ENCODE results near the gene MBD3L3. TPM values are rescaled to one million over a fixed set of nuclear protein-coding genes. Genes with fewer than 3 reads are reported as not detected.
"Not testable (repeated sequence)": the region's sequence is repeated elsewhere in the genome, so short reads cannot be mapped to it uniquely, and the experiment has no call there.

The MBD3L3 gene
- polyA plus RNA-seq (2012; ENCODE audit: low read depth, missing spikeins): 0.23 TPM

DNA sequence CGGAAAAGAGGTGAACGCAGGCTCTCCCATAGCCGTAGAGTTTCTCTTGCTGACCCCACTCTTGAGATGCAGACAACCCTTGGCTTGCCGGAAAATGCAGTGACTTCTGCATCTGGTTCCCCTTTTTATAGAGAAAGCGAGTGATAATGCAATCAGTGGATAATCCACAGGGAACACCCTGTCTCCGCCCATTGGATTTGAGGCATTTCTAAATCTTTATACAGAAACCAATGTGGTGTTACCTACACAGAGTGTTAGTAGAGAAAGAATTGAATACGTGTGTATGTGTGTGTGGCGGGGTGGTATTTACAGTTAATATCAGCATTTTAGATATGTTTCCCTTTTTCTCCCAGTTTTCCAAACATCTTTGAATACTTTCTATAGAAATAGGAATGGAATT lies at the start of gene MBD3L3:
TSS of gene MBD3L3 (minus strand) at position 101 of the 400 bp plus-strand sequence. CDS start at position 30, 71 bp downstream.
- FAIRE-seq; DNase-seq (ENCODE audit: insufficient read length, low spot score): not testable (repeated sequence)

DNA sequence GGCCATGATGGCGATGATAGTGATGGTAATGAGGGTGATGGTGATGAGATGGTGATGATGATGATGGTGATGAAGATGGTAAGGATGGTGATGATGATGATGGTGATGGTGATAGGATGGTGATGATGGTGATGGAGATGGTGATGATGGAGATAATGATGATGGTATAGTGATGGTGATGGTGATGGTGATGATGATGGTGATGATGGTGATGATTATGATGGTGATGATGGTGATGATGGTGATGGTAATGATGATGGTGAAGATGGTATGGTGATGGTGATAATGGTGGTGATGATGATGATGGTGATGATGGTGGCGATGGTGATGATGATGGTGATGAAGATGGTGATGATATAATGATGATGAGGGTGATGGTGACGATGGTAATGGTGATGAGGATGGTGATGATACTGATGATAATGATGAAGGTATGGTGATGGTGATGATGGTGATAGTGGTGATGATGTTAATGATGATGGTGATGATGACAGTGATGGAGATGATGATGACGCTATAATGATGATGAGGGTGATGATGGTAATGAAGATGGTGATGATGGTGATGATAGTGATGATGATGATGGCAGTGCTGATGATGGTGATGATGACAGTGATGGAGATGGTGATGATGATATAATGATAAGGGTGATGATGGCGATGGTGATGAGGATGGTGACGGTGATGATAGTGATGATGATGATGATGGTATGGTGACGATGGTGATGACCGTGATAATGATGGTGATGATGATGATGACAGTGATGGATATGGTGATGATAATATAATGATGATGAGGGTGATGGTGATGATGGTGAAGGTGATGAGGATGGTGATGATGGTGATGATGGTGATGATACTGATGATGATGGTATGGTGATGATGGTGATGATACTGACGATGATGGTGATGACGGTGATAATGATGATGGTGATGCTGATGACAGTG lies 48.5 kb upstream of the MBD3L3 start:
- FAIRE-seq: peak; percentile 66

DNA sequence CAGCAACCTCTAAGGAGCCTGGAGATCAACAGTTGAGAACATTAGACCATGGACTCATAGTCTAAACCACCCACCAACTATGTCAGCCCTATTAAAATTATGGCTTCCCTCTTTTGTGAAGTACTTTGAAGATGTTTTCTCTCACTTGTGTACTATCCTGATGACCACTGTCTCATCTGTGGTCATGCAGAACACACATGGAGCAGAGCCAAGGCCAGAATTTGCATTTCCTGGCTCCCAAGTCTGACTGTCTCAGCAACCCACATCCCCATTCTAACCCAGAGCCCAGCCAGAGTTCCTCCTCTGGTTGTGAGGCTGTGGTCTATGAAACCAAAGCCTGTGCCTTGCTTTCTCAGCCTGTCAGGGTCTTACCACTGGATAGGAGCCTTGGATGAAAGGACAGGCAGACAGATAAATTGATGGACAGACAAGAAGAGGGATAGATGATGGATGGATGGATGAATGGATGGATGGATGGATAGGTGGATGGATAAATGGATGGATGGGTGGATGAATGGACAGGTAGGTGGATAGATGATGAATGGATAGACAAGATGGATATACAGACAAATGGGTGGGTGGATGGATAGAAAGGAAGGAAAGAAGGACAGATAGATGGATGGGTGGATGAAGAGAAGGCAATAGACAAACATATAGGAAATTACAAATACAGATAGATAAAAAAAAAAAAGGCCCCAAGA lies 46.4 kb upstream of the MBD3L3 start:
- DNase-seq (ENCODE audit: insufficient read length, low spot score) (no peak), FAIRE-seq (peak; percentile 20)
- TF ChIP-seq POU2F2 (IDR thresholded peaks at IDR 0.05; ENCODE audit: low read depth, low read length): peak; percentile 64; the same call in 1 of the 2 replicates
- TF ChIP-seq PAX5 (IDR thresholded peaks at IDR 0.05; ENCODE audit: insufficient read depth, low read length, severe bottlenecking): no peak
- TF ChIP-seq SPI1 (IDR thresholded peaks at IDR 0.05; ENCODE audit: low read depth, low read length): no peak

More for the DNA sequence above, 48.5 kb upstream of the MBD3L3 start:
- DNase-seq (ENCODE audit: insufficient read length, low spot score): no peak
- TF ChIP-seq TAF1 (IDR thresholded peaks at IDR 0.05; ENCODE audit: low read depth, low read length) (no peak), SPI1 (IDR thresholded peaks at IDR 0.05; ENCODE audit: low read depth, low read length) (no peak), POLR2AphosphoS5 (IDR thresholded peaks at IDR 0.05; ENCODE audit: low read depth, low read length) (no peak), PAX5 (IDR thresholded peaks at IDR 0.05; ENCODE audit: insufficient read depth, low read length, severe bottlenecking) (no peak), POU2F2 (IDR thresholded peaks at IDR 0.05; ENCODE audit: low read depth, low read length) (no peak), POLR2A (IDR thresholded peaks at IDR 0.05; ENCODE audit: low read depth, low read length) (no peak)

DNA sequence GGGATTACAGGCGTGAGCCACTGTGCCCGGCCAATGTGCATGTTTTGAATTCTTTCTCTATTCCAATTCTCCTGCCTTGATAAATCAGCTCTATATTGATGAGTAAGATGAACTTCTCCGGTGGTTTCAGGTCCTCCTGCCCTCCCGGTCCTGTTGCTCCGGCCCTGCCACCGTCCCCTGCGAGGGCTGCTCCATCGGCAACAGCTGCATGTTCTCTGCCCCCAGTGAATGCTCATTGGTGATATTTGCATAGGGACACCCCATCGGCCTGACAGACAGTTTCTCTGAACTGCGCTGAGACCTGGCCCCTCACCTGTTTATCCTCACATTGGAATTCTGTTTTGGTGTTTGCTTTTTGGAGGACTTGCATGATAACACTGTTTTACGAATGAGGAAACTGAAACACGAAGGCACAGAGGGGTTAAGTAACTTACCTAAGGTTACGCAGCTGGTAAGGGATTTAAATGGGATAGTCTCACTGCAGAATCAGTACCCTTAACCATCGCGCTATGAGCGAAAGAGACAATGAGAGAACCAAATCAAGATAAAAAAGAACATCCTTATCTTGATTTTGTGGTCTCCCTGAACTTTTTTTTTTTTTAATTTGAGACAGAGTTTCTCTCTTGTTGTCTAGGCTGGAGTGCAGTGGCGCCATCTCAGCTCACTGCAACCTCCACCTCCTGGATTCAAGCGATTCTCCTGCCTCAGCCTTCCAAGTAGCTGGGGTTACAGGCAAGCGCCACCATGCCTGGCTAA lies 43.2 kb upstream of the MBD3L3 start:
- TF ChIP-seq SPI1 (IDR thresholded peaks at IDR 0.05; ENCODE audit: low read depth, low read length) (no peak), TAF1 (IDR thresholded peaks at IDR 0.05; ENCODE audit: low read depth, low read length) (no peak), PAX5 (IDR thresholded peaks at IDR 0.05; ENCODE audit: insufficient read depth, low read length, severe bottlenecking) (no peak), POLR2A (IDR thresholded peaks at IDR 0.05; ENCODE audit: low read depth, low read length) (no peak), POLR2AphosphoS5 (IDR thresholded peaks at IDR 0.05; ENCODE audit: low read depth, low read length) (no peak), POU2F2 (IDR thresholded peaks at IDR 0.05; ENCODE audit: low read depth, low read length) (no peak)
- FAIRE-seq (no peak), DNase-seq (ENCODE audit: insufficient read length, low spot score) (no peak)

DNA sequence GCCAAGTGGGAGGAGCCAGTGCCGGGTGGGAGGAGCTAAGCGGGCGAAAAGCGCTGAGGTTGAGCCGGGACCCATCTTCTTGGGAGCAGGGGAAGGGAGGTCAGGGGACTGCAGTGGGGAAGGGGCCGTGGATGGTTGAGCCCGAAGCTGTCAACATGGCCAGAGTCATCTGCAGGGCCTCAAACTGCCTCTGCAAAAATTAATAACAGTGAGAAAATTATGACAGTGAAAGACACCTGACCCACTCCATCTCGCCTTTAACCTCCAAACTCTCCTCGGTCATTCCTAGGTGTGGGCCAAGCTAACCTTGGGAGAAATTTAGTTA lies 41.1 kb upstream of the MBD3L3 start:
- FAIRE-seq (no peak), DNase-seq (ENCODE audit: insufficient read length, low spot score) (no peak)
- TF ChIP-seq POU2F2 (IDR thresholded peaks at IDR 0.05; ENCODE audit: low read depth, low read length): no peak
- TF ChIP-seq POLR2AphosphoS5 (IDR thresholded peaks at IDR 0.05; ENCODE audit: low read depth, low read length): no peak
- TF ChIP-seq SPI1 (IDR thresholded peaks at IDR 0.05; ENCODE audit: low read depth, low read length): no peak
- no peak for TF ChIP-seq POLR2A (IDR thresholded peaks at IDR 0.05; ENCODE audit: low read depth, low read length)
- TF ChIP-seq TAF1 (IDR thresholded peaks at IDR 0.05; ENCODE audit: low read depth, low read length): no peak
- TF ChIP-seq PAX5 (IDR thresholded peaks at IDR 0.05; ENCODE audit: insufficient read depth, low read length, severe bottlenecking): no peak

DNA sequence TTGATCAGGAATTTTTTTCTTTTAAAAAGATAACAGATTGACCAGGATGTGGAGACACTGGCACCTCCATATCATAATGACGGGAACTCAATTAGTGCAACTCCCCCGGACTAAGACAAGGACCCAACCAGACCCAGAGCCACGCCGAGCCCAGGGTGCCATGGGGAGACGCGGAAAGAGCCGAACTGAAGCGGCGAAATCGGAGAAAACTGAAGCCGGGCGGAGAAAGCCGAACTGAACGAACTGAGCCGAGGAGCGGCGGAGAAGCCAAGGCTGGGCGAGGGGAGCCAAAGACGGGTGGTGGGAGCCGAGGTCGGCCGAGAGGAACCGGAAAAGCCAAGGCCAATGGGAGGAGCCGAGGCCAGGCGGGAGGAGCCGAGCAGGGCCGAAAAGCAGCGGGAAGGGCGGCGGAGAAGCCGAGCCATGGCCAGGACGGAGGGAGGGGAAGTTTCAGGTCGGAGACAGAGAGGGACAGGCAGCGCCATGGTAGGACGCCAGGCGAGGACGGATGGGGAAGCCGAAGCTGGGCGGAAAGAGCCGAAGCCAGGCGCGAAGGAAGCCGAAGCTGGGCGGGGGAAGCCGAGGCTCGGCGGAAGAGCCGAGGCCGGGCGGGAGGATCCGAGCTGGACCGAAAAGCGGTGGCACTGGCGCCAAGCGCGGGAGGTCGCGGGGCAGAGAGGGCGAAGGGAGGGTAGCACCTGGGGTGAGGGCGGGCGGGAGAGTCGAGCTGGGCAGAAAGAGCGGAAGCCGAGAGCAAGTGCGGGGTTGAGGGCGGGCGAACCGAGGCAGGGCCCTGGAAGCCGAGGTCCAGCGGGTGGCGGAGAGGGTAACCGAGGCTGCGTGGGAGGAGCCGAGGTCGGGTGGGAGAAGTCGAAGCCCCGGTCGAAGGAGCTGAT lies 40.5 kb upstream of the MBD3L3 start:
- FAIRE-seq: peak; percentile 96

DNA sequence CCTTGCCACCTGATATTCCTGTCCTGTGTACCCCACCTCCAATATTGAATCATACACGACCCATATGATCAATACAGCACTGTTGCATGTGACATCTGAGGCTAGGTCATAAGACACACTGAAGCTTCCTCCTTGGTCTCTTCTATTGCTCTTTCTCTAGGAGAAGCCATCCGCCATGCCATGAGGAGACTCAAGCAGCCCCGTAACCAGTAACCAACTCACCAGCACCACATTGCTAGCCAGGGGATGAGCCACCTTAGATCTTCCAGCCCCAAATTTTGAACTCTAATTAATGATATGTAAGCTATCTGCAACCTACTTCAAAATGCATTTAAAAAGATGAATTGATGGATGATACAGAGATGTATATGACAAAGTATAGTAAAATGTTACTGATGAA lies 39.6 kb upstream of the MBD3L3 start:
- FAIRE-seq (no peak), DNase-seq (ENCODE audit: insufficient read length, low spot score) (no peak)
- TF ChIP-seq PAX5 (IDR thresholded peaks at IDR 0.05; ENCODE audit: insufficient read depth, low read length, severe bottlenecking): no peak
- TF ChIP-seq POU2F2 (IDR thresholded peaks at IDR 0.05; ENCODE audit: low read depth, low read length): no peak
- no peak for TF ChIP-seq POLR2AphosphoS5 (IDR thresholded peaks at IDR 0.05; ENCODE audit: low read depth, low read length)
- no peak for TF ChIP-seq TAF1 (IDR thresholded peaks at IDR 0.05; ENCODE audit: low read depth, low read length)
- no peak for TF ChIP-seq POLR2A (IDR thresholded peaks at IDR 0.05; ENCODE audit: low read depth, low read length)
- TF ChIP-seq SPI1 (IDR thresholded peaks at IDR 0.05; ENCODE audit: low read depth, low read length): no peak

More for the DNA sequence above, 40.5 kb upstream of the MBD3L3 start:
- TF ChIP-seq POU2F2 (IDR thresholded peaks at IDR 0.05; ENCODE audit: low read depth, low read length): no peak
- TF ChIP-seq POLR2A (IDR thresholded peaks at IDR 0.05; ENCODE audit: low read depth, low read length): peak; percentile 53; the same call in 1 of the 2 replicates
- TF ChIP-seq PAX5 (IDR thresholded peaks at IDR 0.05; ENCODE audit: insufficient read depth, low read length, severe bottlenecking): no peak
- 0 out of 2 replicates have a peak, but pooled peaks have one; percentile 8 for TF ChIP-seq SPI1 (IDR thresholded peaks at IDR 0.05; ENCODE audit: low read depth, low read length)
- peak; percentile 40 for TF ChIP-seq TAF1 (IDR thresholded peaks at IDR 0.05; ENCODE audit: low read depth, low read length)
- TF ChIP-seq POLR2AphosphoS5 (IDR thresholded peaks at IDR 0.05; ENCODE audit: low read depth, low read length): peak; percentile 73
- peak; percentile 78 for DNase-seq (ENCODE audit: insufficient read length, low spot score)

DNA sequence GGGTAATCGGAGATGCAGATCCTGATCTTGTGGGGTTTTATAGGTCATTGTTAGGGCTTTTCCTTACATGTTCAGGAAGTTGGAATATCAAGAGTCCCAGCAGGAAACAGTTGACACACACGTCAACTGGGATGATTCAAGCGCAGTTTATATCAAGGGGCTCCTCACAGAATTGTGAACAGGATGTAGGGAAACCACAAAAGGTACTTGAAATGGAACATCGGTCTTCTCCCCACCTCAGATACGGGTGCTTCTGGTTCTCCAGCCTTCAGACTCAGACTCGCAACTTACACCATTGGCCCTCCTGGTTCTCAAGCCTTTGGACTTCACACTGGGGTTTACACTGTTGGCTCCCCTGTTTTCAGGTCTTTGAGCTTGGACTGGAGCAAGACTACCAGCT lies 30.5 kb upstream of the MBD3L3 start:
- TF ChIP-seq TAF1 (IDR thresholded peaks at IDR 0.05; ENCODE audit: low read depth, low read length) (no peak), POLR2A (IDR thresholded peaks at IDR 0.05; ENCODE audit: low read depth, low read length) (no peak), PAX5 (IDR thresholded peaks at IDR 0.05; ENCODE audit: insufficient read depth, low read length, severe bottlenecking) (no peak), POU2F2 (IDR thresholded peaks at IDR 0.05; ENCODE audit: low read depth, low read length) (no peak), POLR2AphosphoS5 (IDR thresholded peaks at IDR 0.05; ENCODE audit: low read depth, low read length) (no peak), SPI1 (IDR thresholded peaks at IDR 0.05; ENCODE audit: low read depth, low read length) (no peak)
- FAIRE-seq: no peak

More for the DNA sequence above, 30.5 kb upstream of the MBD3L3 start:
- DNase-seq (ENCODE audit: insufficient read length, low spot score): no peak

All from GM12891 (cell line).